Measurements from ENCODE around the gene UHMK1.
A peak's percentile ranks its signal among the peaks of the same experiment; 100 is the strongest.

The UHMK1 gene

DNA sequence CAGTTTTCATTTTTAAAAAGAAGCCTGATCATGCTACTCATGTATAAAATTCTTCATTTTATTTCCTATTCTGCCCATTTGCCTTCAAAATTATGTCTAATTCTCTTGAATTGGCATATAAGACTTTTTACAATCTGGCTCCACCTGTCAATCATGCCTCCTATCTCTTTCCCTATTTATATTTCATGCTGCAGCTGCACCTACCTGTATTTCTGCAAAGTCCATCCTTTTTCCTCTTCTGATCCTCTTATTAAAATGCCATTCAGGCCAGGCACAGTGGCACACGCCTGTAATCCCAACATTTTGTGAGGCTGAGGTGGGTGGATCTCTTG, 33.3 kb downstream of the UHMK1 start:
- DNase-seq = no peak

DNA sequence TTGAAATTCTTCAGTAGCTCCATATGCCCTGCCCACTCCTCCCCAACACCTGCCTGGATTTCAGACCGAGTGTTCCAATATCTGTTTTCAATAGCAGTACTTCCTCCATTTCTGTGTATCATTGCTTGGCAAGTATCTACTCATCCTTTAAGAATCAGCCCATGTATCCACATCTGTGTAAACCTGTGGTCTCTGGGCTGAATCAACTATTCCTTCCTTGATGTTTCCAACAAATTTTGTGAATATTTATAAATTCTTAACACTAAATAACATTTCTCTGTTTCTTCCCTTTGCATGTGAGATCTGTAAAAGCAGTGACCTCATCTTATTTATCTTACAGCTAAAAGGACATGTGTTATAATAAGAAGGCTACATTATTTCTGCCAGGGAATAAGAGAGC, 37.9 kb downstream of the UHMK1 start:
- DNase-seq = no peak

DNA sequence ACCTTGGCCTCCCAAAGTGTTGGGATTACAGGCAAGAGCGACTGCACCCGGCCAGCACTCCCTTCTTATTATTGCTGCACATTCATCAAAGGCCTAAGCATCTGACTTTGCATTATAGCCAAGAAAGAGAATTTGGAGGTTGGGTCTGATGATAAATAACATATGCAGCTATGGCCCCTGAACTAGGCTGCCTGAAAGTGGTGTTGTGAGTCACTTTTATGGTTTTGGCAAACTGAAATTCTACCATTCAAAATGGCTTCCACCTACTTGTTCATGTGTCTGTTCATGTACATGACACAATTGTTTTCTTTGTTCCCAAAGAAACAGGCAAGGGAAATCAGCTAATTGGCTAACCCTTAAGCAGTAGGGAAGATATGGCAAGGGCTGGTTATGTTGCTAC, 38.9 kb downstream of the UHMK1 start:
- no peak for DNase-seq

DNA sequence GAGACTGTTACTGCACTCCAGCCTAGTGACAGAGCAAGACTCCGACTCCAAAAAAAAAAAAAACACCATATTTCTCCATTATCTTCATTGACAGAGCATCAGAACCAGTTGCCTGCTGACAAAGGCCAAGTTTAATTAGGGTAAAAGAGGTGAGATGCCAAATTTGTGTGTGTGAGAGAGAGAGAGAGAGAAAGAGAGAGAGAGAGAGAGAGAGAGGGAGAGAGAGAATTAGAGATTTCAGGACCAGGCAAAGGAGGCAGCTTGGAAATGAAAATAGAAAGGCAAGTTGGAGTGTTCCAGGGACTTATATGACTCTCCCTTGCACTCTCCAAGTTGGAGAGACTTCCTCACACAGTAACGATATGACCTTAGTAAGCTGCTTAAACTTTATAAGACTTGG, 39.6 kb downstream of the UHMK1 start:
- DNase-seq = no peak

DNA sequence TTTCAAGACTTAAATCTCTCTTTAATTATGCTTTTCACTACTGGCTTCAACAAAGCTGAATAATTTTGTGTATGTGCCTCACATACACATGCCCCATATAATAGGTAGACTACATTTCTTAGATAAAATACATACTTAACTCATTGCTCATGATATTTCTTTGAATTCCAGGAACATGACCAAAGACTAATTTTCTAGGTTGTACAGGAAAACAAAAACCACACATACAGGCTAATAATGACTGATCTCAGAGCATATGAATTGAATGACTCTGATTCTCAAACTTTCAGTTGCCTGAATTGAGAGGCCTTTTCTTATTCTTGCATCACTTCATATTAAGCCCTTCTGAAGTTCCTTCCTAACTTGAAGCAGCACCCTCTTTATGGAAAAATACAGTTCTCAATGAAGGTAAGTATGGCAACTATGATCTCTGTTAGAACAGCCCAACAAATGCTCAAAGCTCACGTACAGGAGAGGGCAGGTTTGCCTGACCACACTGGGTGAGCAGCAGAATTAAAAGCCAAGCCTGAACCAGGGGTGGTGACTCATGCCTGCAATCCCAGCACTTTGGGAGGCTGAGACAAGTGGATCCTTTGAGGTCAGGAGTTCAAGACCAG, 41.3 kb downstream of the UHMK1 start:
- DNase-seq = no peak

DNA sequence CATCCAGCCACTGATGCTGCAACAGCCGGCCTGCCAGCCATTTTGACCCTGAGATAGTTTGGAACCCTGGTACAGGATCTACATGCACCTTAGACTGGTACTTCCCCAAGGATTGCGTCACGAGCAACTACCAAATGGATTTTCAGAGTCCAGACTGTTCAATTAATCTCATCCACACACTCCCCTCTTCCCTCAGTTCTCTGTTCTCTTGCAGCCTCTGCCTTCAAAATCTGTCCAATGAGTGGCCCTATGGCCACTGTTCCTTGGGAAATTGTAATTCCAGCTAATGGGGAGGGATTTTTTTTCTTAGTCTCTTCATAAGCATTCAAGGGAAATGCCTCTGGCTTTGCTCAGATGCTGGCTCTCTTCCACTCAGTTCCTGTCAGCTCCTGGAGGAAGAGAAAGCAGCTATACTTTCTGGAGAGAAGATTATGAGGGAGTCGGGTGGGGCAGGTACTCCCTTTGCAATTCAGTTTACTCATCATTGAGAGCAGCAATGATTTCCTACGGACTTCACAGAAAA, 44.1 kb downstream of the UHMK1 start:
- no peak for DNase-seq

DNA sequence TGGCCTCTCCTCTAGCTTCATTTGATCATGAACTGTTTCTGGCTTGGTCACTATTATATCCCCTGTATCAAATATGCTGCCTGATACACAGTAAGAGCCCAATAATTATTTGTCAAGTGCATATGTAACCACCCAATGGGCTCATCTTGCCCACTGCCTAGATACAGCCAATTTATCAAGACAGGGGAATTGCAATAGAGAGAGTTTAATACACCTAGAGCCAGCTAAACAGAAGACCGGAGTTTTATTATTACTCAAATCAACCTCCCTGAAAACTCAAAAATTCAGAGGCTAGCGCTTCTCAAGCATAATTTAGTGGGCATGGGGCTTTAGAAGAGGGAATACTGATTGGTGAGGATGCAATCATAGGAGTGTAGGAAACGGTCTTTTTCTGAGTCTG, 45.6 kb downstream of the UHMK1 start:
- no peak for DNase-seq

DNA sequence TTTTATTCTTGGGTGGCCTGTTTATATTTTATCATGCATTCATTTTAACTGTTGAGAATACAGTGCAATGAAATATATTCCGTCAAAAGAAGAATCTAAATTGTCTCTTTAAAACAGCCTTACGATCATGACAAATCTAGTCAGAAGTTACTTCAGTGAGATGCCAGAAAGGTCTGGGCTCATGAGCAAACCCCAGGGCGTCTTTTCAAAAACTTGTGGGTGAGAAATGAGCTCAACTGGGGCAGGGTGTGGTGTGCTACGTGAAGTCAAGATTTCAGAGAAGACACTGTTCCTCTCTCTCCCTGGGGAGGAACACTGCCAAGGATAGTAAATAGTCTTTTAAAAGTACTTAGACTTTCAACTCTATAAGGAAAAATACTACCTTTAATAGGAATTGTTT, 50.6 kb downstream of the UHMK1 start:
- no peak for DNase-seq

DNA sequence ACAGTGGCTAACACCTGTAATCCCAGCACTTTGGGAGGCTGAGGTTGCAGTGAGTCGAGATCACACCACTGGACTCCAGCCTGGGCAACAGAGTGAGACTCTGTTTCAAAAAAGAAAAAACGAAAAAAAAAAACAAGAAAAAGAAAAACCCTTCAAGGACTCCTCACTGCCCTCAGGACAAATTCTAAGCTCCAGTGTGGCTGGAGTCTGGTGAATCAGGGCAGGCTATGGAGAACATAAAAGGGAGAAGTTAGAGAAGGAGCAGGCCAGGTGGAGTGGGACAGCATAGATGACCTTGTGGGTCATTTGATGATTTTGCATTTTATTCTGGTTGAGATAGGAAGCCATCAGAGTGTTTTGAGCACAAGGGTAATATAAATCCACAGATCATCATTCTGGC, 51.4 kb downstream of the UHMK1 start:
- no peak for DNase-seq

DNA sequence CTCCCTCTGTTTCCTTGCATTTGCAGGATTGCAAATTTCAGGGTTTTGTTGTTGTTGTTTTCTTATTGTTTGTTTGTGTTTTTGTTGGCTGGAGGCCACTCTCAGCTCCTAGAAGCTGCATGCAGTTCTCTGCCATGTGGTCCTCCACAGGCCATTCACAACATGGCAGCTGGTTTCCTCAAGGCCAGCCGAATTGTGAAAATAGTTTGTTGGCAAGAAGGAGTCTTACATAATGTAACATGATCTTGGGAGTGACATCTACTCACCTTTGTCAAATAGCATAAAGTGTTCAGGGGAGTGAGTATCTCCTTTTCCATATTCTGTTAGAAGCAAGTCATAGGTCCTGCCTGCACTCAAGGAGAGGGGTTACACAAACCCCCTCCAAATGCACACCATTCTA, 53.3 kb downstream of the UHMK1 start:
- DNase-seq = no peak

DNA sequence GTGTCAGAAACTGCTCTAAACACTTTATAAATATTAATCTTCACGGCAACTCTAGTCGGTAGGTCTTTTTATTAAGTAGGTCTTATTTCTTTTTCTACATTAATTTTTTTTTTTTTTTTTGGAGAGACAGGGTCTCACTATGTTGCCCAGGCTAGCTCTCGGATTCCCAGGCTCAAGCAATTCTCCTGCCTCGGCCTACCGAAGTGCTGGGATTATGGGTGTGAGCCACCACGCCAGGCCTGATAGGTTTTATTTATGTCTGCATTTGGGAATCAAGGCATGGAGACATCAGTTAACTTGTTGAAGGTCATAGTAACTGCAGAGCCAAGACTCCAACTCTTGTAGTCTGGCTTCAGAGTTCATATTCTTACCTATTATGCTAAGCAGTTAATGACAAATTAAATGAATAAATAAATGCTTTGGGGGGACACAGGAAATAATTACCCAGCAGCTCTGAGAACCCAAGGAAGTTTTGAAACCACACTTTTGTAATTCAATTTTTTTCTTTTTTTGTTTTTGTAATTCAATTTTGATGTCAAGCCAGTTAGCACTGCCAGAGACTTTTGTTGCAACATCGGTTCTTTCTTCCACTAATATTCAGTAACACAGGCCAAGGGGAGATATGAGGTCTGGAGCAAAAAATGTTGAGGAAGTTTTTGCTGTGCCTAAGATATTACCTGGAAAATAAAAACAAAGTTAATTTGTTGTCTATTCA, 54.5 kb downstream of the UHMK1 start:
- DNase-seq = no peak

DNA sequence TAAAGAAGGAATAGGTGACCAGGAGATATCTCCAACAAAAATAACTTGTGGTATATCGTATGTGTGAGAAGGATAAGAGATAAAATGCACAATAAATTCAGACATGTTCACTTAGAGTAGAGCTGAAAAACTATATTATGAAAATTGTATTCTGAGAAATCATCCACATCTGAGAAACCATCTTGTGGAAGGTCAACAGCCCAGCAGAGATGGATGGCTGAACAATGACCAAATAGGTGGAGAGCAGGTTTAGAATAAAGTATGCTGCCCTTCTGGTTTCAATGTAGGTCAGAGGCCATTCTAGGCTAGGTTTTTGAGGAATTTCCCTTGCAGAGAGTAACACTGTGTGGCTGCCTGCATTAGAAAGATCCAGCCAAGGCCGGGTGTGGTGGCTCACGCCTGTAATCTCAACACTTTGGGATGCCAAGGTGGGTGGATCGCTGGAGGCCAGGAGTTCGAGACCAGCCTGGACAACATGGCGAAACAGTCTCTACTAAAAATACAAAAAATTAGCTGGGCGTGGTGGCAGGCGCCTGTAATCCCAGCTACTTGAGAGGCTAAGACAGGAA, 55.1 kb downstream of the UHMK1 start:
- DNase-seq = no peak

DNA sequence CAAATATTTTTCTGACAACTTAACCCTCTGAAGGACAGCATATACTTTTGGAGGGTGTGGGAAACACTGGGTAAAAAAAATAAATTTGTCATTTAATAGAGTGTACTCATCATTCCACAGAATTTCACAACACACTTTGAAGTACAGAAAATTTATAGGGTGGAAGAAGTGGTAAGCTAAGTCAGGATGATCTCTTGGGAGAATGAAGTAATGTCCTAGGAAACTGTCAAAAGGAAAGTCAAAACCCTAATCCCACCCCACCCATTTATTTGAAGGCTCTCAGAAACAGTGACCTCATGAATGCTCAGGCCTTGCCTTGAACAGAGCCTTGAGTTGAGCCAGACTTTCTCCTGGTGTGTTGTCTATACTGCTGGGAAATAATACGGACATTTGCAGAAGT, 56.6 kb downstream of the UHMK1 start:
- no peak for DNase-seq

DNA sequence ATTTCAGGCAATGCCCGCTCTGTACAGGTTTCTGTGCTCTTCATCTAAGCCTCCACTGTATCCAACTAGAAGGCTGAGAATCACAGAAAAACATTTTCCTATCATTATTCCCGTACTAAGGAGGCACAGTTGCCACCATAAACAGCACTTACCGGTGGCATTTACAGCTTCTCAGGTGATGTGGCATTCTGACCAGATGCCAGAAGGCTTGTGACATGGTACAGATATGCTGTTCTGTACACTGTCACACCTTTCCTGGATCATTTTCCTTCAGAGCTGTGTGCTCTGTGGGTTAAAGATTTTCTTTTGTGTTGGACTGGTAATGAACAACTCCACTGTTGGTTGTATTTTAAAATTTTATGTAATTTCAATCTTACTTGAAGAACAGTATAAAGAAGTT, 59.9 kb downstream of the UHMK1 start:
- DNase-seq = no peak

DNA sequence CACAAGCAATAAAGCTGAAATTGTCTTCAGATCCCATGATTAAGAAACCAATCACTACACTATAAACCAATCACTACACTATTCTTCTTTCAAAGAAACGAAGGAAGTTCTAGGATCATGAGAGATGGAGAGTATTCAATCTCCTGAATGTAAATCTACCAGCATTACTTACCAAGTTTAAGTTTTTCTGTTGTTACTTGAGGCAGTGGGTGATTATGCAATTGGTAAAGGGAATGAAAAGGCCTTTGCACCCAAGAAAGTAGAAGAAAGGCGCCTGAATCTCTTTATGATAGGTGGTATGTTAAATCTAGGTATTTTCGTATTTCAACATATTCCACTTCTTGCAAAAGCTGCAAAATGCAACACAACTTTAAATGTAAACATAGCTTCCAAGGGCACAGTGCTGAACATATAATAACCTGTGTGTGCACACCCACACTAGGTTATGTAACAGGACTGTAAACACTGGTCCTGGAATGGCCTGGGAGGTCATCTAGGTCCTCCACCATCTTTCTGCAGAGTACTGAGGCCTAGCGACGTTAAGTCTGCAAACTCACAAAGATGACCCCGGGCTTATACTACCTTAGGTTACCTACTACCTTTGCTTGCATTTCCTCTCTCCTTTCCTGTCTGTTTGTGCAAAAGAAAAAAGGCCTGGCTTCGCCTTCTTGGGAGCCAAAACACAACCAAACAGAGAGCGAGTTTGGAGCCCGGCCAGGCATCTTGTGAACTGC, 62.9 kb downstream of the UHMK1 start:
- no peak for DNase-seq

DNA sequence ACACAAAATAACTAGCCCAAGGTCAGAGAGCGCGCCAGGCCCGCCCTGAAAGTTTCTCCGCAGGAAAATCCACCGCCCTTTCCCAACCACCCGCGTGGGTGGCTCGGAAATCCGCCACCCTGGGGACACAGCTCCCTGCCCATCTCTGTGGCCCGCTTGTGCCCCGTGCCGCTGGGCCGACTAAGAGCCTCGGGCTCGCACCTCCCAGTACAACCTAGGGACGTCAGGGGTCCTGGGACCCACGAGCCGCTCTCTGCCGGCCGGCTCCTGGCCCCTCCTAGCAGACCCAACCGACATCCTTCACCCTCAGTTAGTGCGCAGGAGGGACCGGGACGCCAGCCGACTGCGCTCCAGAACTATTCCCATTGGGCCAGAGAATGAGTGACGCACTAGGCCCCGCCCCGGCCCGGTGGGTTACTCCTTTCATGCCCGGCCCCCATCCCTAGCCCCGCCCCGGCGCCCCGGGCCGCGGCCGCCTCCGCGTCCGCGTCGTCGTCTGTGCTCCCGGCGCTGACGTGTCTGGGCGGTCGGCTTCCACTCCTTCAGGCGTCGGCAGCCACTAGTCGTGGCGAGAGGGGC, 63.5 kb downstream of the UHMK1 start:
- DNase-seq = peak; percentile 93

DNA sequence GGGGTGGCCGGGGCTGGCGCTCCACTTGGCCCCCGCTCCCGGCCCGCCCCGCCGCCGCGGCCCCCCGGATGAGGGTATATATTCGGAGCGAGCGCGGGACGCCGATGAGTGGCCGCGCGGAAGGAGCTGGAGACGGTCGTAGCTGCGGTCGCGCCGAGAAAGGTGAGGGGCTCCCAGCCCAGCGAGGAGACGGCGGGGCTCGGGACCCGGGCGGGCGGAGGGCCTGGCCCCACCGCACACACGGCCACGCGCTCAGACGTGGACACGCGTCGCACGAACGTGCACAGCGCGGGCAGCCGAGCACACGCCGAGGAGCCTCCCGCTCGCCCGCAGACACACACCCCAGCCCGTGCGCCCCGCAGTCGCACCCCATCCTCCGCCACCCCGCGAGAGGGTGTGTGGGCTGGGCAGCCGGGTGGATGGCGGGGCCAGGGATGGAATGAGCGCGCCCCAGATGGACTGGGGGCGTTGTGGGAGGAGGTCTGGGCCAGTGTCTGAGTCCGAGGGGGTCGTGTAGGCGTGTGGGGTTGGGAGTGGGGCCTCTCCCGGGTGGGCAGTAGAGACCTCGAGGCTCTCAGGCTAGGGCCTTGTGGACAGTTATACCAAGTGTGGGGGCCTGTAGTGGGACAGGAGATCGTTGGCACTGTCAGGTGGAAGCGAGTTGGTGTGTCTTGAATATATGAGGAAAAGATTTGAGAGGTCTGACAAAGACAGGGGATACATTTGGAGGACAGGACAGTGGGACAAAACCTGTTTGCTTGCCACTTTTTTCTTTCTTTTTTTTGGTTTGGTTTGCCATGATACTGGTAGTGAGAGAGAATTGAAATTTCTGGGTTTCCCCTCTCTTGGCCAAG, 64.2 kb downstream of the UHMK1 start, which contains the start of gene UAP1:
Gene UAP1 (plus strand): TSS at position 107 of the 854 bp plus-strand sequence. CDS start 4,347 bp downstream, outside the sequence.
- no peak for DNase-seq

DNA sequence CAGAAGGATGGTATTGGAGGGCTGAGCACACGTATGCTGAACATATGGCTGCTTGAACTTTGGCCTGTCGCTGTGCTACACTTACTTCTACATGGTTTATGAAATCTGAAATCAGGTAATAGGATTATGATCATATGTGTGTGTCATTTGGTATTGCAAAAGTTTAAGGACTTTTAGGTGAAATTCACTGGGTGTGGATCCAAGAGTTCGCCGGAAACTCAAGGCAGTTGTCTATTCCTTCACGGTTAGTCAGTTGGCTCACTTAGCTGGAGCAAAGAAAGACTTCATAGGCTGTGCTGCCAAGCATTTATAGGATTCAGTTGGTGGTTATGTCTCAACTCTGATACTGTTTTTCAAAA, 64.8 kb downstream of the UHMK1 start:
- DNase-seq = no peak

DNA sequence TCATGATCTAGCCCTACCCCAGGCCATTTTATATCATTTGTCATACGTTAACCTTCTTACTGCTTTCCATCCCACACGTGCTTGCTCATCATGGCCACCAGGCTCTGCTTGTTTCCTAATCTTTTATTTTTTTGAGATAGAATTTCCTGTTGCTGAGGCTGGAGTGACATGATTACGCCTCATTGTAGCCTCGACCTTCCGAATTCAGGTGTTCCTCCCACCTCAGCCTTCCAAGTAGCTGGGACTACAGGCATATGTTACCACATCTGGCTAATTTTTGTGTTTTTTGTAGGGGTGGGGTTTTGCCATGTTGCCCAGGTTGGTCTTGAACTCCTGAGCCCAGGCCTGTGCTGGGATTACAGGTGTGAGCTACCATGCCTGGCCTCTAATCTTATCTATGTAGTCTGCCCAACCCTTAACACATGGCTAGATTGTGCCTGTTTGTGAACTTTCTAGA, 67.2 kb downstream of the UHMK1 start:
- DNase-seq = no peak

DNA sequence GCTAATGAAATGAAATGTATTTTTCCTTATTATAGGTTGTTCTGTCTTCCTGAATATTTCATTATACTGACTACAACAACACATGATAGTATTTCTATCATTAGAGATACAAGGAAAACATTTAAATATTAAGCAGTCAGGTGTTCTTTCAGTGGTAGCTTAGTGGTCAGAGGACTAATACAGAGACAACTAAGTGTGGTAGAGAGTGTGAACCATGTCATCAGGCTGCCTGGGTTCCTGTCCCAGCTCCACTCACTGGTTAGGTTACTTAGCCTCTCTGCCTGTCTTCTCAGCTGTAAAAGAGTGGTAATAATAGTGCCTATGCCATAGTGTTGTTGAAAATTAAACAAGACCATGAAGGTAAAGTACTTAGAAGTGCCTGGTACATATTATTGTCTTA, 67.8 kb downstream of the UHMK1 start:
- no peak for DNase-seq

DNA sequence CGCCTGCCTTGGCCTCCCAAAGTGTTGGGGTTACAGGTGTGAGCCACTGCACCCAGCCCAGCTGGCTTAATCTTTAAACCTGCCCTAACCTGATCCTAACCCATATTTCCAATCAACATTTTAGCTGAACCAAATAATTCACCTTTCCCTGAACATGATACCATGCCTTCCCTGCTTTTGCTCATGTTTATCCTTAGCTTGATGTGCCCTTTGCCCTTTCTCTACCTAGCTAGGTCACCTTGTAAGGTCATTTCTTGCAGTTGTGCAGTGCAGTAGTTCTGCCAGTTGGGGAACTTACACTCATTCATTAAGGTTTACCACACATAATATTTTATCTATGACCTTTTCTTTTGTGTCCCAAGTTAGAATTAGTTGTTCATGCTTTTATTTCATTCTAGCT, 69.3 kb downstream of the UHMK1 start:
- DNase-seq = no peak

DNA sequence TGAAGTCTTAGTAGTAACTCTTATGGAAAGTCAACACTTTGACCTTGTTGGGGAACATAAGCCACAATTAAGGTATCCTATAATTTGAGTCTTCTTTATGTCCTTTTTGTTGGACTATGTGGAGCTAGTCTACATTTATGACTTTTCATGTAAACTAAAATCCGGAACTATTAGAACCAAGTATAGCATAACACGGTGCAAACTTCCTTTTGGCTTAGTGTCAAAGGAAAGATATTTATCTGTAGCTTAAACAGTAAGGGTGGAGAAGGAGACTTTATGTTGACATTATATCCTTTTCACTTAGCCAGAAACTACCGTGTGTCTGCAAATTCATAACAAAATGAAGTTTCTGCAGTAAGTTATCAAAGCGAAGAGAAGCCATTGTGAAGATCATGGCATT, 71.2 kb downstream of the UHMK1 start:
- DNase-seq = no peak
